GM21447 (cell line): ENCODE results near the gene PTPN12.

Source experiments
- ATAC-seq: cut with Tn5 transposase; IDR thresholded peaks from one replicate; pipeline ENCODE4 v1.9.1; 2021; ENCODE audit not compliant: unreplicated experiment

Gene PTPN12

DNA sequence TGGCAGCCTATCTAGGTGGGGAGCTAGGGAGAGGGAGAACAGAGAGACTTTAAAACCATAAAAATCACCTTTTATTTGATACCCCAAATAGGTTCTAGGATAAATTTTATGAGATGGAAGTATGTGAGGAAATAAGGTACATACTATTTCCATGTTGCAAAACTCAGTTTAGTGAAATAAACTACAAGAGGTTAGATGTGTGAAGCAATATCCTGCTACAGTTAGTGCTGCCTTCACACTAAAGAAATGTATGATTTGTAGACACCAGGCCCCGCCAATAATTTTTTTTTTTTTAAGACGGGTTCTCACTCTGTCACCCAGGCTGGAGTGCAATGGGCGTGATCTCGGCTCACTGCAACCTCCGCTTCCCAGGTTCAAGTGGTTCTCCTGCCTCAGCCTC is 124.7 kb downstream of the PTPN12 start:
- ATAC-seq = no peak

GRCh38 chr7:77662869-77663268 is 125.8 kb downstream of the PTPN12 start:
- no peak for ATAC-seq

- ATAC-seq = no peak
These were observed 127.6 kb downstream of the PTPN12 start for GRCh38 chr7:77664715-77665114.

GRCh38 chr7:77665161-77665560 is 128.1 kb downstream of the PTPN12 start:
- no peak for ATAC-seq

GRCh38 chr7:77667459-77668086 is 130.5 kb downstream of the PTPN12 start:
- no peak for ATAC-seq

GRCh38 chr7:77674878-77675277 is 137.8 kb downstream of the PTPN12 start:
- ATAC-seq = no peak

DNA sequence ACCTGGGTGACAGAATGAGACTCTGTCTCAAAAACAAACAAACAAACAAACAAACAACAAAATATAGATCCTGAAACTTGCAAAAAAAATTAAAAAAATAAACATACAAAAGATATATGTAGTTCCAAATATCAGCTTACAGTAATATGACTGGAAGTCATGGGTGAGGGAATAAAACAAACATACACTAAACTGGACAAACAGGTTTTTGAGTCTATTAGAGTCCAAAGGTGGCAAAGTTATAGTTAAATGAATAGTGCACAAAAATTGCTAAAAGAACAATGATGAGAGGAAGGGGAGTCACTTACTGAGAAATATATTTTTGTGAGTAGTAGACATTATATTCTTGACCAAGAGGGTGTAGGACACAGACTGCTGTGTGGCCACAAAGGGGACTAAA is 142.5 kb downstream of the PTPN12 start:
- ATAC-seq = no peak

- ATAC-seq = no peak
These were observed 143.2 kb downstream of the PTPN12 start for GRCh38 chr7:77680266-77680665.

DNA sequence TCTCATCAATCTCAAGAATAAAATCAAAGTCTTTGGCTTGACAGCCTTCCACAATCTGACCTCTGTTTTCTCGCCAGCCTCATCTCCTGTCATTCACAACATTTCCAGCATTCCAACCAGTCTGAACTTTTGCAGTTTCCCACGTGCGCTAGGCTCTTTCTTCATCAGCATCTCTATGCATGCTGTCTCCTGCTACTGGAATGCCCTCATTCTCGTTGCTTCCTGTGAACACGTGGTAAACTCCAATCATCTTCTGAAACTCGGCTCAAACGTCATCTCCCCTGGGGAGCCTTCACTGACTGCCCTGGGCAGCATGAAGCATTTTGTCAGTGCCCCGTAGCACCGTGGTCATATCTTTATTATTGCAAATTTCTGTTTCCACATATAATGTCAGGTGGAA is 146.9 kb downstream of the PTPN12 start:
- no peak for ATAC-seq

- no peak for ATAC-seq
These were observed 148.1 kb downstream of the PTPN12 start for GRCh38 chr7:77685233-77685632.

GRCh38 chr7:77687100-77687746 is 150.1 kb downstream of the PTPN12 start:
- no peak for ATAC-seq

GRCh38 chr7:77687747-77688144 is 150.7 kb downstream of the PTPN12 start:
- no peak for ATAC-seq
